HG03575 (cell line): Measurements from ENCODE around the gene PPP1R9B.

Experiments
- ATAC-seq: cut with Tn5 transposase; IDR thresholded peaks from one replicate; pipeline ENCODE4 v1.9.1; 2021; ENCODE audit not compliant: unreplicated experiment, insufficient number of reproducible peaks, low FRiP score; ENCODE audit errors: extremely low read depth

PPP1R9B gene, protein sequence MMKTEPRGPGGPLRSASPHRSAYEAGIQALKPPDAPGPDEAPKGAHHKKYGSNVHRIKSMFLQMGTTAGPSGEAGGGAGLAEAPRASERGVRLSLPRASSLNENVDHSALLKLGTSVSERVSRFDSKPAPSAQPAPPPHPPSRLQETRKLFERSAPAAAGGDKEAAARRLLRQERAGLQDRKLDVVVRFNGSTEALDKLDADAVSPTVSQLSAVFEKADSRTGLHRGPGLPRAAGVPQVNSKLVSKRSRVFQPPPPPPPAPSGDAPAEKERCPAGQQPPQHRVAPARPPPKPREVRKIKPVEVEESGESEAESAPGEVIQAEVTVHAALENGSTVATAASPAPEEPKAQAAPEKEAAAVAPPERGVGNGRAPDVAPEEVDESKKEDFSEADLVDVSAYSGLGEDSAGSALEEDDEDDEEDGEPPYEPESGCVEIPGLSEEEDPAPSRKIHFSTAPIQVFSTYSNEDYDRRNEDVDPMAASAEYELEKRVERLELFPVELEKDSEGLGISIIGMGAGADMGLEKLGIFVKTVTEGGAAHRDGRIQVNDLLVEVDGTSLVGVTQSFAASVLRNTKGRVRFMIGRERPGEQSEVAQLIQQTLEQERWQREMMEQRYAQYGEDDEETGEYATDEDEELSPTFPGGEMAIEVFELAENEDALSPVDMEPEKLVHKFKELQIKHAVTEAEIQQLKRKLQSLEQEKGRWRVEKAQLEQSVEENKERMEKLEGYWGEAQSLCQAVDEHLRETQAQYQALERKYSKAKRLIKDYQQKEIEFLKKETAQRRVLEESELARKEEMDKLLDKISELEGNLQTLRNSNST

DNA sequence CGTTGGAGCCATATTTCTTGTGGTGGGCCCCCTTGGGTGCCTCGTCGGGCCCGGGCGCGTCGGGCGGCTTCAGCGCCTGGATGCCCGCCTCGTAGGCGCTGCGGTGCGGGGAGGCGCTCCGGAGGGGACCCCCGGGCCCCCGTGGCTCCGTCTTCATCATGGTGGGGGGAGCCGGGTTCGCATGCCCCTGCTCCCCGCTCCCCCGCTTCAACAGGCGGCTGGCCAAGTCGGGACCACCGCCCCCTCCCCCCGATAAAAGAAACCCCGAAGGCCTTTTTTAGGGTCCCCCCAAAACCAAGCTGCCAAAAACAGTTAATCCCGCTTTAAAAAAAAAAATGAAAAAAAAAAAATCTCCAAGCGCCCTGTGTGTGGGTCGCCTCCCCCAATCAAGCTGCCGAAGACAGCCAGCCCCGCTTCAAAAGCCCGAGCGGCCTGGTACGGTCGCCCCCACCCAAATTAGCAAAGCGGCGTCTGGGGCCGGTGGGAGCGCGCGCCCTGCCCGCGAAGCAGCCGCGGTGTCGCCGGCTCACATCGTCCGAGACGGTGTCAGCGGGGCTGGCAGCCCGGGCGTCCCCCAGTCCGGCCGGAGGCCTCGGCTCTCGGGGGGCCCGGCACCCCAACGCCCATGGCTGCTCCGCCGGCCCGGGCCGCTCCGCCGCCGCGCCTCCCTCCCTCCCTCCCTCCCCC, at the start of gene PPP1R9B:
PPP1R9B (minus strand) TSS at position 324 of the 687 bp plus-strand sequence; CDS start at position 160, 164 bp downstream.
- no peak for ATAC-seq

DNA sequence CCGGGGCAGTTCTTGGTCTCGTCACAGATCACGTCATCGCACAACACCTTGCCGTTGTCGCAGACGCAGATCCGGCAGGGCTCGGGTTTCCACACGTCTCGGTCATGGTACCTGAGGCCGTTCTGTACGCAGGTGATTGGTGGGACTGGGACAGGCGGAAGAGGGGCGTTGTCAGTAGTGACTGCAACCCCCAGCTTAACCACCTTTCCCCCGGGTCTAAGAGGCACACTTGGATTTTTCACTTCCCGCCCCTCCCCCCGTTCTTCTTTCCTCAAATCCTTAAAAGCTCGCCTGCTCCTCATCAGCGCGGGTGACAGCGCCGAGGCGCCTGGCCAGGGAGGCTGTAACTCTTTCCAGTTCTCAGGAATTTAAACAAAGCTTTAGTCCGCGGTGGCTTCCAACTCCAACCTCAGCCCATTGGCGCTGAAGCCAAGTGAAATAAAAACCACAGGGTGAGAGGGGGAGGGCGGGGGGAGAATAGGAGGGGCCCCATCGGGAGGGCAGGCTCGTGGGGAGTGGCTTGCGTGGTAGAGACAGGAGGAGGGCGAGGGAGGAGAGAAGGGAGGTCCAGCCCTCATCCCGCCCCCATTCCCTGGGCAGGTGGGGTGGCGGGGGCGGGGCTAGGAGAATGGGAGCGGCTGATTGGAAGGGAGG, 49.5 kb upstream of the PPP1R9B start:
- no peak for ATAC-seq

DNA sequence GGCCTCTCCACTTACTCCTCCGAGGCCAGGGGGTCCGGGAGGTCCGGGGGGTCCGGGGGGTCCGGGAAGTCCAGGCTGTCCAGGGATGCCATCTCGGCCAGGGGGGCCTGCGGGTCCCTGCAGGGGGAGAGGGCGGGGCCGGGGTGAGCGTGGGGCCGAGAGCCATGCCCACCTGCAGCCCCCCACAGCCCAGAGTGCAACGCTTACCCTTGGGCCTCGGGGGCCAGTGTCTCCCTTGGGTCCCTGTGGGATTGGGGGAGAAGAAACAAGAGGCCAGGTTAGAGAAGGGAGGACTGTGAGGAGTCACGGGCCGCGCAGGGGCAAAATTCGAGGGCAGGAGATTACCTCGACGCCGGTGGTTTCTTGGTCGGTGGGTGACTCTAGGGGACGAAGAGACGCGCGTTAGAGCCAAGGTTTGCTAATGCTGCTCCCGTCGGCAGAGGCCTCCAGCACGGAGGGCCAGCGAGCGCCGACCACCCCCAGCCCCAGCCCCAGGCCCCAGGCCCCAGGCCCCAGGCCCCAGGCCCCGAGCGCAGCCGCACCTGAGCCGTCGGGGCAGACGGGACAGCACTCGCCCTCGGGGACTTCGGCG, 48.8 kb upstream of the PPP1R9B start:
- no peak for ATAC-seq

DNA sequence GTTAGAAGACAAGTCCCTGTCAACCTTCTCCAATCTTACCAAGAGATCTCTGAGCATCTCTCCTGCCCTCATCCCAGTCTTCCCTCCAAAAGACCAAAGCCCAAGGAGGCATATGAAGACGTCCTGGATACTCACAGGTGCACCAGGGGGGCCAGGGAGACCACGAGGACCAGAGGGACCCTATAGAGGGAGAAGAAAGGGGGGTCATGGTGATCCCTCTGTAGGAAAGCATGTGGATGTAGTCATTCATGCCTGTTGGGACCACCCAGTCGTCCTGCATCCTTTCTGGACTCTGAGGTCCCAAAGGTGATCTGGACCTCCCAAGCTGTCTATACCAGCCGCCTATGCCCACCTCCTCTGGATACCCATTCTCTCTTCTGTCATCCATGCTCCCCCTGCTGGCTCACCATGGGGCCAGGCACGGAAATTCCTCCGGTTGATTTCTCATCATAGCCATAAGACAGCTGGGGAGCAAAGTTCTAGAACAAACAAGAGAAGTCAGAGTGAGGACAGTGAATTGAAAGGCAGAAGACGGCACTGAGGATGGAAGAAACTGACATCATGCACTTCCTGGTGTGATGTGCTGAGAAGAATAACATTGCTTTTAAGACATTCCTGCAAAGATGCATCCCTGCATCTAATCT, 47.7 kb upstream of the PPP1R9B start:
- no peak for ATAC-seq

DNA sequence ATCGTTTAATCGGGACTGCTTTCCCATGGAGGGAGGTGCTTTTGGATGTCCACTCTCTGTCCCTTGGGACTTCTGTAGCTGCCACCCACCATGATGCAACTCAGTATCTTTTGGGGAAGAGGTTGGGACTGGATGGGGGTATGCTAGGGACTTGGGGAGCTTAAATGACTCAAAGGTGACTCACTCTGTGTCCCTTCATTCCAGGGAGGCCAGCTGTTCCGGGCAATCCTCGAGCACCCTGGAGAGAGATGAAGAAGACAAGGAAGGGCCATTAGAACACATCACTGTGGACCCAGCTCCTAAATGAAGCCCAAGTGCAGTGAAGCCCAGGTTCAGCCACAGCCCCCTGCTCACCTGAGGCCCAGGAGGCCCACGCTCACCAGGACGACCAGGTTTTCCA, 46.3 kb upstream of the PPP1R9B start:
- no peak for ATAC-seq

DNA sequence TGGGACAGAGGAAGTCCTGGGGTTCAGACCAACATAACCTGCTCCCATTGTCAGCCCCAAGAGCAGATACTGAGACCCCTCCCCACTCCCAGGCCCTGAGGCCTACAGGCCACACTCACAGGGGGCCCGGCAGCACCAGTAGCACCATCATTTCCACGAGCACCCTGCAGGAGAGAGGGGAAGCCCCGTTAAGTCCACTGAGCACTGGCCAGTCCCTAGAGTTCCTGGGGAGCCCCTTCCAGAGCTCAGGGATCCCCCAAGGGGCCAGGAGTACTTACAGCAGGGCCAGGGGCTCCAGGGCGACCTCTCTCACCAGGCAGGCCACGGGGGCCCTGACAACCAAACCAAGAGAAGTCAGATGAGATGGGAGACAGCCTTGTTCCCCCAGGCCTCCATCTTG, 45.6 kb upstream of the PPP1R9B start:
- ATAC-seq: no peak

DNA sequence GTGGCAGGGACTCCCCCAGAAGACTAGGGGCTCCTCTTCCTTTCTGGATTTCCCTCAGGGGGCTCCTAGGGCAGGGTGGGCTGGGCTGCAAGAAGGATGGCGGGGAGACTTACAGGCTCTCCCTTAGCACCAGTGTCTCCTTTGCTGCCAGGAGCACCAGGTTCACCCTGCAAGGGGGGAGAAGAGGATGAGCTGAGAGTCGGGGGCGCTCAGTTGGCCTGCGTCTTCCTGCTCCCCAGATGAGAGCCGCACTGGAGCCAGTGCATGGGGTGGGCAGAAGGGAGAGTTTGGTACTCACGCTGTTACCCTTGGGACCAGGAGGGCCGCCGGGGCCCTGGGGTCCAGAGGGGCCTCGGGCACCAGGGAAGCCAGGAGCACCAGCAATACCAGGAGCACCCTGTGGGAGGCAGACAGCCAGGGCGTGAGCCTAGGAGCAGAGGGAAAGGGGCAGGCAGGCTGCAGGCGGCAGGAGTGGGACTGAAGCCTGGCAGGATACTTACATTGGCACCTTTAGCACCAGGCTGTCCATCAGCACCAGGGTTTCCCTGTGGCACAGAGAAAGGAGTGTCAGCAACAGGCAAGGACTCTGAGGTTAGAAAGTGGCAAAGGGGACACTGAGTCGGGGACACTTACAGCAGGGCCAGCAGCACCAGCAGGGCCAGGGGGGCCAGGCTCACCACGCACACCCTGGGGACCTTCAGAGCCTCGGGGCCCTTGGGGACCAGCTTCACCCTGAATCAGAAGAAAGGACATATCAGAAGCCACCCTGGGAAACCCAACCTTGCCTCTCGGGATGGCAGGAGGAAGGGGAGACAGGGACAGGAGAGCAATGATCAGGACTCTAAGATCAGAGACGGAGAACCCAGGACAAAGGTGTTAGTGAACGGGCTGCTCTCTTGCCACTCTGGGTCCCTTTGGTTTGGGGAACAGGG, 44.7 kb upstream of the PPP1R9B start:
- no peak for ATAC-seq

DNA sequence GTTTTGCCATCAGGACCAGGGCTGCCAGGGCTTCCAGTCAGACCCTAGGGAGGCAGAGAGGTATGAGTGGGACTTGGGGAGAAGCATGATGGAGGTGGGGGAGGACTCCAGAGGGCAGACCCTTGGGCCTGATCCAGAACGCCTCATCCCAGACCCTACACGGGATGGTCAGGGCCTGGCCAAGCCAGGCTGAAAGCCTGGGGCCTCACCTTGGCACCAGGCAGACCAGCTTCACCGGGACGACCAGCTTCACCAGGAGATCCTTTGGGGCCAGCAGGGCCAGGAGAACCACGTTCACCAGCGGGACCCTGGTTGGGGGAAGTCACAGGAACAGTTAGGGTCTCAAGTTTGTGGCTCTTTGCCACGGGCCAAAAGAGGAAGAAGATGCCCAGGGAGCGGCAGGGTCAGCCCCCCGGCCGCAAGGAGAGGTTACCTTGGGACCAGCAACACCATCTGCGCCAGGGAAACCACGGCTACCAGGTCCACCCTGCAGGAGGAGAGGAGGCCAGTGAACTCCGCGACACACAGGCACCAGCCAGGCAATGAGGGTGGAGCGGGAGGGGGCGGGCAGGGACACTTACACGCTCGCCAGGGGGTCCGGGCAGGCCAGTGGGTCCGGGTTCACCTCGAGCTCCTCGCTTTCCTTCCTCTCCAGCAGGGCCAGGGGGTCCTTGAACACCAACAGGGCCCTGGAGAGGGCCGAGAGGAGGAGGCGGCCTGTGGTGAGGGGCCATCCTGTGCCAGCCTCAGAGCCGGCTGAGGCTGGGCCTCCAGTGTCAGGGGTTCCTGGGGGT, 43.9 kb upstream of the PPP1R9B start:
- no peak for ATAC-seq

DNA sequence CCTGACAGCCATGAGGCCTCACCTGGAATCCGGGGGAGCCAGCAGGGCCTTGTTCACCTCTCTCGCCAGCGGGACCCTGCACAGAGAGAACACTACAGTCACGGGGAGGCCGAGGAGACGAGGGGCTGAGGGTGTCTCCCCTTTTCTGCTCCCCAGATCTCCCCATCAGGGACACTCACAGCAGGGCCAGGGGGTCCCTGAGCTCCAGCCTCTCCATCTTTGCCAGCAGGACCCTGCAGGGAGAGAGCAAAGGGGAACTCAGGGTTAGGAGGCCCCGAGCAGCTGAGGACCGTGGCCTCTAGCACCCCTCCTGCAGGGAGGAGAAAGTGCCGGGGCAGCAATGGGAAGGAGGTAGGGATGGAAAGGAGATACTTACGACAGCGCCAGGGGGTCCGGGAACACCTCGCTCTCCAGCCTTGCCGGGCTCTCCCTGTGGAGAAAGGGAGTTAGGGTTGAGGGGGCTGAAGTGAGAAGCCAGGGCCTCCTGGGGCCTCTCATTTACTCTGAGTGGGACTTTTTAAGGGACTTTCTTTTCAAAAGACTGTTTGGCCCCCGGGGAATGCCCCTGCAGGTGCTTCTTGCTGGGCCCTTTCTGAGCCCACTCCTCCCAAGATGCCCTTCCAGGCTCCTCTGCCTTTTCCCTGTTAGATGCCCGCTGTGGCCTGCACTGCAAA, 42.3 kb upstream of the PPP1R9B start:
- ATAC-seq: no peak

DNA sequence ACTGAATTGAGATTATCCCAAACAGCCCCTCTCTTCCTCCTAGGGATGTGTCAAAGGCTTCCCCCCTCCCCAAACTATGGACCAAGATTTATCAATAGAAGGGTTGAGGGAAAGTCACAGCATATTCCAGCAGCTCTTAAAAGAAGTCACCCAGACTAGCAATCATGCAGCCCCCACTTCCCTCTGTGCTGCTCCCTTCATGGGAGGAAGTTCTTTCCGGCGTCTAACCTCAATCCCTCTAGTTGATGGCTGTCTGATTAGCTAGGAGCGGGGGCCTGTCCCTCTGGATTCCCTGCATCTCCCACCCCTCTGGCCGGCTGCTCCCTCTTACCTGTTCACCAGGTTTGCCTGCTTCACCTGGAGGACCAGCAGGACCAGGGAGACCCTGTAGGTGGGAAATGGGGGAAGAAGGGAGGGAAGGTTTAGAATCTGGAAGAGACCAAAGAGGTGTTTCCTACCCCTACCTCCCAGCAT, 41.7 kb upstream of the PPP1R9B start:
- ATAC-seq: no peak

DNA sequence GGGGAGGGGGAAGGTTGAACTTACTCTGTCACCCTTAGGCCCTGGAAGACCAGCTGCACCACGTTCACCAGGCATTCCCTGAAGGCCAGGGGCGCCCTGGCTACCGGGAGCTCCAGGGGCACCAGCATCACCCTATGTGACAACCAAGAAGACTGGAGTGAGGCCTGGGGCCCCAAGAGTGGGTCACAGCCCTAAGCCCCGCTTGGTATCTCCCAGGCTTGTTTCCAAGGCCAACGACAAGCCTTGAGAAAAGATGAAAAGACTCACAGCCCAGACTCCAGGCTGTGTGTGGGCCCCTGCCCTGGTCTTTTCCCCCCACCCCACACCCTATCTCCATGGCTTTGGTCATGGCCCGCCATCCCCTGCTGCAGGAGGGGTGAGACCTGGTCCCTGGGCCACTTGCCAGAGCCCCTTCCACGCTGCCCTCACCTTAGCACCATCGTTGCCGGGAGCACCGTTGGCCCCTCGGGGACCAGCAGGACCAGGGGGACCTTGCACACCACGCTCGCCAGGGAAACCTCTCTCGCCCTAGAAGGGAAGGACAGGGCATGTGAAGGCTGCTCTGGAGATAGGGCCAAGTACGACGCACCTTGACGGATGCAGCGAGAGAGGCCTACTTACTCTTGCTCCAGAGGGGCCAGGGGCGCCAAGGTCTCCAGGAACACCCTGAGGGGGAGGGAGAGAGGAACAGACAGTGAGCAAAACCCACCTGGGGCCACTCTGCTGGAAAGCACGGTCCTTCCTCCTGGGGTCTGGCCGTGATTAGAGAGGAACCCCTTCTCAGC, 41.1 kb upstream of the PPP1R9B start:
- ATAC-seq: no peak

DNA sequence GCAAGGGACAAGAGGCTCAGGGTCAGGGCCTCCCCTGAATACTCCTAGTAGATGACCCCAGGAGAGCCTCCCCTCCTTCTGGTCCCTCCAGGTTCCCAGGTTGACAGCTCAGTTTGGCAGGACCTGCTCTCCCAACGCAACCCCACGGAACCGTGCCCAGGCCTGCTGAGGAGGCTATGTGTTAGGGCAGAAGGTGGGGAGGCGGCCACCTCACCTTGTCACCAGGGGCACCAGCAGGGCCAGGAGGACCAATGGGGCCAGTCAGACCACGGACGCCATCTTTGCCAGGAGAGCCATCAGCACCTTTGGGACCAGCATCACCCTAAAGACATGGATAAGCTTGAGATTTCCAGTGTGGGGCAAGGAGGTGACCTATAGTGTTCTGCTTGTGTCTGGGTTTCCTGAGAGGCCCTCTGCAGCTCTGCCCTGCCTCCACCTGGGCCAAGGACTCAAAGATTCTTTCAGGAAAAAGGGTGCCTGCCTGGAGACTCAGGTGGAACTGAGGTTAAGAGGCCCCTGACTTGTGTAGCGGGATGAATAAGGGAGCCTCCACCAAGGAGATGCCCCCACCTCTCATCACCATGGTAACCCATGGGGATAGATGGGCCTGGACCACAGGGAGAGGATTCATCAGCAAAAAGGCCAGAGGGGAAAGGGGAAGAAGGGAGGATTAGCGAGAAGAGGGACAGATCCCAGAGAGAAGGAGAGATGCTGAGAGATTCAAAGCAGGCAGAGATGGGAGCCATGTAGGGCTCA, 40.3 kb upstream of the PPP1R9B start:
- no peak for ATAC-seq

DNA sequence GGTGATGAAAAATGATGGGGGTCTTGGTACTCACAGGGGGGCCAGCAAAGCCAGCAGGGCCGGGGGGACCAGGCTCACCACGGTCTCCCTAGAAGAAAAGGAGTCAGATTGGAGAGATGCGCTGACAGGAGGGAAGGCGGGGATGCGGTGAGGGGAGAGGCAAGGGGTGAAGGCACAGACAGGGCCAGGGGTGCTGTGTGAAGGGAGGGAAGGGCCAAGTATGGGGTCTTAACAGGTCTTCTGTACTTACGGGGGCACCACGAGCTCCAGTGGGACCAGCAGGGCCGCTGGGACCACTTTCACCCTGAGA, 39.8 kb upstream of the PPP1R9B start:
- ATAC-seq: no peak

DNA sequence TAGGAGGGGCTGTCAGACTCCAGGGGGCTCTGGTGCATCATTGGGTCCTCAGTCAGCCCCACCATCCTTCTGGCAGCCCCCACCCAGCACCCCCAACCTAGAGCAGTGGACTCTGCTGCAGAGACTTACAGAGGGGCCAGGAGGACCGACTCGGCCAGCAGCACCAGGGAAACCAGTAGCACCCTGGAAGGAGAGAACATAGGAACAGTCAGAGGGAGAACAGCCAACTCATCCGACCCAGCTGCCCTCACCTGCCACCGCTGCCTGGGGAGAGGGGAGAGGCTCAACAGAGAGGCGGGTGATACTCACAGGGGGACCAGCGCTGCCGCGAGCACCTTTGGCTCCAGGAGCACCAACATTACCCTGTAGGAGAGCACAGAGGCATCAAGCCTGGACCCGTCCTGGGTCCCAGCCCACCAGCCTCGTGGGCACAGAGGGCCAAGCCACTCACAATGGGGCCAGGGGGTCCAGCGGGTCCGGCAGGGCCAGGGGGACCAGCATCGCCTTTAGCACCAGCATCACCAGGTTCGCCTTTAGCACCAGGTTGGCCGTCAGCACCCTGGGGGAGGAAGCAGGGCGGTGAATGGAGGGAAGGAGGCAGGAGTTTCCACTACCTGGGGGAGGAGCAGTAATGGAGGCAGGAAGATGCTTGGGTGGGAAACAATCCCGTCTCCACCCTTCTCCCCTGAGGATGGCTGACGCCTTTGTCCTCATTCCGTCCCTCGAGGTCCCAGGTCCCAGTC, 39.2 kb upstream of the PPP1R9B start:
- ATAC-seq: no peak
